Keratinocyte (primary cell): ENCODE results near the gene ITSN1. TPM values are rescaled to one million over a fixed set of nuclear protein-coding genes. Genes with fewer than 3 reads are reported as not detected.
A peak's percentile ranks its signal among the peaks of the same experiment; 100 is the strongest.

Experiments used
- DNase-seq: peaks from one replicate; pipeline ENCODE4 v3.0.0-alpha.2; 2011; ENCODE audit warnings: low read depth, missing footprints, low spot score
- FAIRE-seq: peaks from 2 replicates; lab custom pipeline; 2011; peaks lifted over from hg19 to GRCh38; lab: Jason Lieb, UNC
- H2AFZ ChIP-seq: 2 replicates; pipeline ENCODE4 v1.6.0; 2012; ENCODE audit warnings: low read length, control low read depth, inconsistent platforms; ENCODE audit not compliant: control insufficient read depth
- H3K27ac ChIP-seq: 2 replicates; pipeline ENCODE4 v1.5.1; 2011; ENCODE audit warnings: low read length; ENCODE audit not compliant: control insufficient read depth, insufficient read depth
- H3K27me3 ChIP-seq: 3 replicates; pipeline ENCODE4 v1.6.0; 2011; ENCODE audit warnings: low read length; ENCODE audit not compliant: control insufficient read depth, insufficient read depth; ENCODE audit errors: extremely low read depth
- H3K36me3 ChIP-seq, 2 experiments: 2 replicates in 1 of 2; 3 replicates in 1 of 2; pipeline ENCODE4 v1.5.1; 2011; ENCODE audit warnings: low read length in 2 of 2, mild to moderate bottlenecking in 1 of 2; ENCODE audit not compliant: control insufficient read depth in 2 of 2, insufficient read depth in 2 of 2; ENCODE audit errors: extremely low read depth in 1 of 2
- H3K4me1 ChIP-seq: 3 replicates; pipeline ENCODE4 v1.5.1; 2011; ENCODE audit warnings: low read length; ENCODE audit not compliant: control insufficient read depth, insufficient read depth; ENCODE audit errors: extremely low read depth
- H3K4me2 ChIP-seq: 3 replicates; pipeline ENCODE4 v1.6.0; 2011; ENCODE audit warnings: low read depth, low read length; ENCODE audit not compliant: control insufficient read depth, insufficient read depth; ENCODE audit errors: extremely low read depth
- H3K4me3 ChIP-seq, 3 experiments: fragments of 200-600 bp in 1 of 3; sonication (generic) in 1 of 3; 2 replicates in 2 of 3; 3 replicates in 1 of 3; pipeline ENCODE4 v1.5.1; 2011 to 2016; ENCODE audit warnings: low read length in 3 of 3, mild to moderate bottlenecking in 3 of 3, control low read depth in 2 of 3, inconsistent platforms in 1 of 3, low read depth in 1 of 3, mixed read lengths in 1 of 3, mixed run types in 1 of 3, moderate library complexity in 1 of 3; ENCODE audit not compliant: control insufficient read depth in 2 of 3, insufficient read depth in 2 of 3; ENCODE audit errors: extremely low read depth in 1 of 3
- H3K79me2 ChIP-seq: 2 replicates; pipeline ENCODE4 v1.6.0; 2012; ENCODE audit warnings: low read length; ENCODE audit not compliant: control insufficient read depth, insufficient read depth
- H3K9ac ChIP-seq: 3 replicates; pipeline ENCODE4 v1.6.0; 2011; ENCODE audit warnings: low read length; ENCODE audit not compliant: control insufficient read depth, insufficient read depth; ENCODE audit errors: extremely low read depth
- H3K9me1 ChIP-seq: 3 replicates; pipeline ENCODE4 v1.6.0; 2011; ENCODE audit warnings: low read length; ENCODE audit not compliant: control insufficient read depth, insufficient read depth; ENCODE audit errors: extremely low read depth
- H3K9me3 ChIP-seq: 2 replicates; pipeline ENCODE4 v1.5.1; 2012; ENCODE audit warnings: low read depth, low read length; ENCODE audit not compliant: control insufficient read depth
- H4K20me1 ChIP-seq: 3 replicates; pipeline ENCODE4 v1.6.0; 2011; ENCODE audit warnings: low read length; ENCODE audit not compliant: control insufficient read depth, insufficient read depth; ENCODE audit errors: extremely low read depth
- CTCF ChIP-seq, 3 experiments: IDR thresholded peaks in 1 of 3; conservative IDR thresholded peaks in 1 of 3; optimal IDR thresholded peaks in 1 of 3; 2 replicates in 2 of 3; 3 replicates in 1 of 3; pipeline versions ENCODE3 to v1.5.1; 2011; ENCODE audit warnings: low read length in 3 of 3, mild to moderate bottlenecking in 3 of 3, moderate library complexity in 2 of 3, control low read depth in 1 of 3, inconsistent platforms in 1 of 3; ENCODE audit not compliant: insufficient read depth in 2 of 3; ENCODE audit errors: extremely low read depth in 1 of 3
- EZH2 ChIP-seq: IDR thresholded peaks from one replicate; pipeline ENCODE4 v1.6.1; 2012; ENCODE audit warnings: inconsistent platforms, mild to moderate bottlenecking, low read length, moderate library complexity
- dilution Hi-C: fragments of 300-500 bp; cut with MboI; formaldehyde crosslinking; loops from one replicate; pipeline ENCODE4 v1.7.0; 2020; ENCODE audit warnings: low sequenced_read_pairs; ENCODE audit not compliant: extremely low pct_ligation_motif_present
- polyA plus RNA-seq, 5 experiments: library from polyadenylated mRNA; depleted of rRNA in 3 of 5; stranded (reverse) in 3 of 5; stranded (forward) in 1 of 5; unstranded in 1 of 5; fragments of >200 nt; gene quantifications; 1 replicate in 1 of 5; 2 replicates in 3 of 5; 3 replicates in 1 of 5; pipeline versions ENCODE4 v1.2.1 to v1.2.3, GENCODE V29; 2011 to 2012; ENCODE audit warnings: missing spikeins in 2 of 5, low read depth in 1 of 5, low replicate concordance in 1 of 5

The ITSN1 gene
- polyA plus RNA-seq, 1 donor (not counting 4 experiments of a cell fraction or from before 2014, with no cell fraction given), result 34.3 TPM

GRCh38 chr21:33881689-33882440, 239.6 kb downstream of the ITSN1 start:
- H3K36me3 ChIP-seq, result no peaks in the 10 kb centered on the region
- no peak overlapping the region for H2AFZ ChIP-seq
- peaks cover 44% of the 10 kb centered on the region for H3K27me3 ChIP-seq
- DNase-seq (no peak), FAIRE-seq (no peak)
- peaks cover 7% of the 10 kb centered on the region for H3K4me1 ChIP-seq
- no peaks in the 10 kb centered on the region for H4K20me1 ChIP-seq
- dilution Hi-C loops, result no loop called here
- H3K27ac ChIP-seq, result no peak overlapping the region
- no peak overlapping the region for H3K4me3 ChIP-seq
- H3K9me1 ChIP-seq, result no peaks in the 10 kb centered on the region
- H3K9ac ChIP-seq, result no peak overlapping the region
- H3K79me2 ChIP-seq, result no peaks in the 10 kb centered on the region
- TF ChIP-seq CTCF (optimal IDR thresholded peaks at IDR 0.05 in 1 of 3, IDR thresholded peaks at IDR 0.05 in 1 of 3, conservative IDR thresholded peaks at IDR 0.05 in 1 of 3; ENCODE audit: extremely low read depth in 1 of 3, insufficient read depth in 2 of 3, low read length in 3 of 3) (no peak), EZH2 (no peak)
- H3K4me2 ChIP-seq, result no peak overlapping the region
- H3K9me3 ChIP-seq, result no peaks in the 10 kb centered on the region

- Histone ChIP-seq H3K4me1 (peaks cover 7% of the 10 kb centered on the region), H2AFZ (no peak overlapping the region), H3K79me2 (no peaks in the 10 kb centered on the region), H3K27me3 (peaks cover 44% of the 10 kb centered on the region), H3K4me2 (peak overlapping the region; percentile 7), H3K9ac (no peak overlapping the region), H3K9me1 (no peaks in the 10 kb centered on the region), H3K4me3 (no peak overlapping the region), H3K9me3 (no peaks in the 10 kb centered on the region), H3K36me3 (no peaks in the 10 kb centered on the region), H3K27ac (no peak overlapping the region), H4K20me1 (no peaks in the 10 kb centered on the region)
- peak; percentile 13 for TF ChIP-seq EZH2
- TF ChIP-seq CTCF (optimal IDR thresholded peaks at IDR 0.05 in 1 of 3, IDR thresholded peaks at IDR 0.05 in 1 of 3, conservative IDR thresholded peaks at IDR 0.05 in 1 of 3; ENCODE audit: extremely low read depth in 1 of 3, insufficient read depth in 2 of 3, low read length in 3 of 3), result no peak
- FAIRE-seq (no peak), DNase-seq (no peak)
- dilution Hi-C loops, result no loop called here
Observed at GRCh38 chr21:33883118-33883517, 240.8 kb downstream of the ITSN1 start.
